Measurements from ENCODE around the gene CRBN.

CRBN gene

DNA sequence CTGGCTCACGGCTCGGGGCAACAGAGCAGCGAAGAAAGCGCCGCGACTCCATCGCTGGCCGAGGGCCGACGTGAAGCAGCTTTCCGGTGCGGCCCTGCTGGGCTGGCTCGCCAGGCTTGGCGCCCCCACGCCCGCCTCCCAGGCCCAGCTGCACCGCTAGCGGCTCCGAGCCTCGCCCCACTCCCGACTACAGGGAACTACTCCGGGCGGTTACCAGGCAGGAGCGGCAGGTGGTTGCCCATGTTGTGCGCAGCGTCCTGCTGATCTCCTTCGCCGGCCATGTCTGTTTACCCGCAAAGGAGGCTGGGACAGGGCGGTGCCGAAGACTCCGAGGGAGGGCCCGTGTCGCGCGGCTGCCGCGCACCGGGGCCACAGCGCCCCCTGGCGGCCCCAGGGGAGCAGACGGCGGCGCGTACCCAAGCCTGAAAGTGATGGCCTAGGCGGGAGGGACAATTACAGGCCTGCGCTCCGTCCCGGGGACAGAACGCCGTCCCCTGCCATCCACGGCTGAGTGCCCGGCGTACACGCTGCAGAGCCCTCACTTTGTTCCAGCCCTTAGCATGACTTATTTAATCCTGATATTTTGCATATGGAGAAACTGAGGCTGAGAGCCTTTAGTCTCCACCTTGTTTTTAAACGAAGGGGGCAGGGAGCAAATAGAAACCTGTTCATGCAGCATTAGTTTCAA lies at the start of gene CRBN:
TSS of gene CRBN (minus strand) at position 285 of the 688 bp plus-strand sequence. CDS start at position 281, 4 bp downstream.
- peak; percentile 12 for DNase-seq

DNA sequence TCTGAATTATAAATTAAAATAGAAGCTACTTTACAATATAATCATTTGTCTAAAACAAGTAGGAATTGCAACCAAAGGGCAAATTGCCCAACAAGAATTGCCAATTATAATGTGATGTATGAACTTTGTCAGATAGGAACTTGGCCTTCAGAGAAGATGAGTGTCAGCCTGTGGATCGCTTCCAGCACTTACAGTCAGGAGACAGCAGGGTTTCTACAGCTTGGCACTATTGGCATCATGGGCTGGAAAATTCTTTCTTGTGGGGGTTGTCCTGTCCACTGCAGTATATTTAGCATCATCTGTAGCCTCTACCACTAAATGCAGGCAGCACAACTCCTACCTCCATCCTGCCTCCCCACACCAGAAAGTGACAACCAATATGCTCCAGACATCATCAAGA lies 48.1 kb upstream of the CRBN start:
- DNase-seq: no peak

DNA sequence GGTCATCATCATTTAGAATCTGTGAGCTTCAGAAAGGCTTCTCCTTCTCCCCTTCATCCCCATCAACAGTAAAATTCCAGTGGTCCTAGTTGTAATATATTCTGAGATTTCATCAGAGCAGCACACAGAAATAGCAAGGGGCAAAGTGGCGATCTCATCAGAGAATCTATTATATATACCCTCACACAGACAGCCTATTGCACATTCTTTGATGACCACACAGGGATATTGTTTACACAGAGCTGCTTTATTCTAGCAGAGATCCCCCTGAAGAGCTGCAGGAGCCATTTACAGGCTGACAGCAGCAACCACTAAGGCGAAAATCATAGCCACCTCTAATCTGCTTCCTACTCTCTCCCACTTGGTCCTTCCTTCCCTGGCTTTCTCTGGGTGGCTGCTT lies 42.0 kb upstream of the CRBN start:
- DNase-seq: no peak

GRCh38 chr3:3216401-3216800 lies 36.9 kb upstream of the CRBN start:
- no peak for DNase-seq

- no peak for DNase-seq
These were observed 33.4 kb upstream of the CRBN start for GRCh38 chr3:3212781-3213440.

GRCh38 chr3:3209714-3210113 lies 30.2 kb upstream of the CRBN start:
- no peak for DNase-seq

GRCh38 chr3:3209057-3209456 lies 29.6 kb upstream of the CRBN start:
- no peak for DNase-seq

DNA sequence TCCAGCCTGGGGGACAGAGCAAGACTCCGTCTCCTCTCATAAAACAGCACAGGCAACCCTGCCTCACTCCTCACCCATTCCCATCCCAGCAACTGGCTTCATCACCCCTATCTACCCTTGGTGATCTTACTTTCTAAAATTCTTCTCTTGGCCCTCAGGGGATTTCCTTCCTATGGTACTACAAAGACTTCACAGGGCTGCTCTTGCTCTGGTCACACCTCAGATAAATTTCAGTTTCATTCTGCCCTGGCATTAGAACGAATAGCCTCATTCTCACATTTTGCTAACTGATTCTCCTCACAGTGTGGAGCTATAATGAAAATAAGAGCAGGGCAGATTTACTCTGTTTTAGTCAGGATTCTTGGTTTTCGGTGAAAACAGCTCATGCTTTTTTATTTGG lies 22.1 kb upstream of the CRBN start:
- DNase-seq: no peak

DNA sequence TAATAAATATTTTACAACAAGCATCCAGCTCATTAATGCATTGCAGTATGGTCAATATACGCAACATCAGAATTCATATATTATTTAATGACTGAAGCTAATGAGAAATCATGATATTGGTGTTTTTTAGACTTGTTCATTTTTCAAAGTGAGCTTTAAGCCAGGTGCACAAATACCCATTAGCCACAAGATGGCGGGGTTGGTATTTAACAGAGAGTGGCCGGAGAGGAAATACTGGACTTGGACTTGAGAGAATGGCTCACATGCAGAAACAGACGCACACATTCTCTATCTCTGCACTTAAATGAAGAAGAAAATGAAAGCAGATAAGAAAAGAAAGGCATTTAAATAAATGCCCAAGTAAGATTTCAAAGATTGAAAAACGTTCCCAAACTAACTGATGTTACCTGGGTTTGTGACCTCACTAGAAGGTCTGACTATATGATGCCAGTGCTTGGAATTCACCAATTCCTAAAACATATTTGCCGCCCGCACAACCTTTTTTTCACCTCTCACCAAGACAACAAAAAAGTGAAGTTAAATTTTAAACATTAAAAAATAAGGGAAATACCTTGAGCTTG lies 21.2 kb upstream of the CRBN start:
- DNase-seq: no peak

GRCh38 chr3:3199306-3199705 lies 19.8 kb upstream of the CRBN start:
- no peak for DNase-seq

- no peak for DNase-seq
These were observed 16.8 kb upstream of the CRBN start for GRCh38 chr3:3196148-3196861.

DNA sequence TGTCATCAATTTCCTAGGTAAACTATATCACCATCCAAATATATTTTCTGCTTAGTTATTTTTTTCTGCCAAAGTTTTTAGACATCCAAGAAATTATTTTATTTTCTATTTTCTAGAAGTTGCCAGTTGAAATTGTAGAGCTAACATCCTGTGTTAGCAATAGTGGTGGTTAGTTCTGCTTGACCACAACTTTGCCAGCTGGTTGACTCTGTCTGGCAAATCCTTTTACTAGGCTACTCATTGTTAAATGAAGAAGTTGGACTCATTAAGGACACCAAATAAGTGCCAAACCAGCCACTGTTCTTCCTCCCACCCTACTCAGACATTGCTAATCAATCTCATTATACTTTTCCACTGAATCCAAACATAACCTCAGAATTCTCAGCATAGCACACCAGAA lies 15.4 kb upstream of the CRBN start:
- DNase-seq: no peak

DNA sequence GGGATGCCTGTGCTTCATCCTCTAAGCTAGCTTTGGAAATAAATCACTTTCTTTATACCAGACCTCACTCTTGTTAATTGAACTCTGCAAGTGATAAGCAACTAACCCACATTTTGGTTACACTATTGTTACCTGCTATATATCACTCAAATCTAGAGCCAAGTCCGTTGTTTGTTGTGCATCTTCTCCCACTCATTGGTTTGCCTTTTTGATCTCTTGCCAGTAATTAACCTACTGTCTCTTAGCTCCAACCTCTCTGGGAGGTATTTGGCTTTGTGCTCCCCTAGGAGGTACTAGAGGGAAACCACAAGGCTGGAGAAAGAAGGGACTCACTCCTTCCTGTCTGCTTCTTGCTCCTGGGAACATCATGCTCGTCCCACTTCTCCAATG lies 12.8 kb upstream of the CRBN start:
- no peak for DNase-seq

GRCh38 chr3:3191675-3192285 lies 12.3 kb upstream of the CRBN start:
- no peak for DNase-seq

DNA sequence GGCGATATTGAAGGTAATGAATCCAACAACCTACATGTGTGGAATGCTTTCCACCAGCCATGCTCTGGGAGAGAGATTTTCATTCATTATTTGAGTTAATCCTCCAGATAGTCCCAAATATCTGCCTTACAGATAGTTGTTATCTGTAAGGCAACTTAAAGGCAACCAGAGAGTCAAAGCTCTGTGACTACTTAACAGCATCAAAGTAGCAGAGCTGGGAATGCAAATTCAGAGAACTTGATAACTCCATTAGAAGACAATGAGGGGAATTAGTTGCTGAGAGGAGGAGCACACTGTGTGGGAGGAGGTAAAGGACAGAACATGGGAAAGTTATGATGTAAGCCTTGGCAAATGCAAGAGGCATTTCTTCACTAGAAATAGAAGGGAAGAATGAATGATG lies 10.5 kb upstream of the CRBN start:
- DNase-seq: no peak

GRCh38 chr3:3189102-3189727 lies 9.7 kb upstream of the CRBN start:
- no peak for DNase-seq

DNA sequence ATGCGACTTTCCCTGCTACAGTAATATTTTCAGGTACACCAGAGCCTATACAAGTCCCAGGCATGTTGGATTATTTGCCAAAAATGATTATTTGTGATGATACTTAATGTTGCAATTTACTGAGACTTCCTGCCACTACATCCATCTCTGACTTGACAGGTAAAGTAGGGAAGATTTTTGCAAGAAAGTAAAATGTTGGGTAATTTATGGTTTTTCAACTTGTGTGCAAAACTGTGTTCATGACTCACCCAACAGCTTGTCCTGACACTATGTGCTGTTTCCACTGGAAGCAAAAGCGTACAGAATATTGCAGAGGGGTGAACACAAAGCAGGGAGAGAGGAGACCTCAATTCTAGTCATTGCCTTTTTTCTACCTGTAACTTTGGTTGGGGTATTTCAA lies 5.4 kb upstream of the CRBN start:
- DNase-seq: no peak

DNA sequence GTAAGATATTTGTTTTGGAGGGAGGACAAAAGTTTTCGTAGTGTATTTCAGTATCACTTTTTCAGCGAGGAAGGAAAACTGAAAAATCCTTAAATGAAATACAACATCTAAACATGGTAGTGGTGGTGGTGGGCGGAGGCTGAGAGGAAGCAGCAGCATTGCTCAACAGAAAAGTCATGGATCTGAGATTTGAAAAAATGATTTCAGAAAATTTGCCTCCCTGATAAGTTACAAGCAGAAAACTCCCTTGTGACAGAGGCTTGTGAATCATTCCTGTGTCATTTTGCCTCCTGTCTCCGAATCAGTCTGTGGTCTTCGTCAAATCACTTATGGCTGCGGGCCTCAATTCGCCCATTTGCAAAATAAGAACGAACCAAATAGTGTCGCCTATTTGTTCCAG lies 965 bp upstream of the CRBN start:
- DNase-seq: no peak

- no peak for DNase-seq
These were observed 778 bp downstream of the CRBN start for GRCh38 chr3:3178498-3179328.

GRCh38 chr3:3177861-3178497 lies 1.5 kb downstream of the CRBN start:
- no peak for DNase-seq

DNA sequence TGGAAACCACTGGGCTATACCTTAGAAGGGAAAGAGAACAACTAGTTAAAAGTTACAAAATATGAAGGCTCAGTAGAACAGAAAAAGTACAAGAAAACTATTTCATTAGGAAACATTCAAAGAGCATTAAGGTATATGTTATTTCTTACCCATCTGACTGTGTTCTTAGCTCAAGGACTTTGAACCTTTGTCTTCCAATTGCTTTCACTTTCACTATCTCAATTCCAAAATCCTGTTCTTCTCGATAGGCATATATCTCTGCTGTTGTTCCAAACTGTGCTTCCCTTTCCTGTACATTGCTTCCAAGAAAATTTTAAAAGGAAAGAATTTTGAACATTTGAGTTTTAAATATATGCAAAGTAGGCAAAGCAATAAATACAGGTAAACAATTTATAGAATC lies 6.9 kb downstream of the CRBN start:
- DNase-seq: no peak

DNA sequence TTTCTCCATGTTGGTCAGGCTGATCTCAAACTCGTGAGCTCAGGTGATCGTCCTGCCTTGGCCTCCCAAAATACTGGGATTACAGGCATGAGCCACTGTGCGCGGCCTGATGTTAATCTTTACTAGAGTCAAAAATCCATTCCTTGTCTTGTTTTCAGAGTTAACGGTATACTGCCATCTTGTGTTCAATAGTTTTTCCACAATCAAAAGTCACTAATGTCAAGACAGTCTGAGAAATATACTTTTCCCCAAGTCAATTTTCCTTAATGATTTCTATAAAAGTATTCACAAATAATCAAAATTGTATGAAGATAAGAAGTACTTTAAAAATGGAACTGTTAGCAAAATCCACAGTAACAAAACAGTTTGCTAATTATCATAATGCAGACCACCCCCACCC lies 8.5 kb downstream of the CRBN start:
- DNase-seq: no peak
